CD4-positive, alpha-beta T cell treated with Interferon gamma for 1 hour (primary cell): Measurements from ENCODE around the gene CCDC182.

Experiments used
- DNase-seq: peaks from one replicate; pipeline ENCODE4 v3.0.0-alpha.2; 2020

CCDC182 gene

GRCh38 chr17:57726213-57726790, 18.8 kb downstream of the CCDC182 start:
- DNase-seq: no peak

- DNase-seq: no peak
These were observed 20.4 kb downstream of the CCDC182 start for GRCh38 chr17:57724729-57725125.

GRCh38 chr17:57724026-57724728, 20.9 kb downstream of the CCDC182 start:
- DNase-seq: no peak

- no peak for DNase-seq
These were observed 21.6 kb downstream of the CCDC182 start for GRCh38 chr17:57723427-57724025.

GRCh38 chr17:57722704-57723043, 22.4 kb downstream of the CCDC182 start:
- DNase-seq: no peak

GRCh38 chr17:57721967-57722703, 23.0 kb downstream of the CCDC182 start:
- DNase-seq: no peak

- DNase-seq: no peak
These were observed 24.6 kb downstream of the CCDC182 start for GRCh38 chr17:57720386-57721035.

- no peak for DNase-seq
These were observed 26.2 kb downstream of the CCDC182 start for GRCh38 chr17:57718878-57719277.

GRCh38 chr17:57715981-57716380, 29.1 kb downstream of the CCDC182 start:
- no peak for DNase-seq

- DNase-seq: no peak
These were observed 30.4 kb downstream of the CCDC182 start for GRCh38 chr17:57714665-57715180.

- no peak for DNase-seq
These were observed 32.0 kb downstream of the CCDC182 start for GRCh38 chr17:57713140-57713539.

GRCh38 chr17:57708410-57708809, 36.7 kb downstream of the CCDC182 start:
- DNase-seq: no peak

GRCh38 chr17:57707892-57708291, 37.2 kb downstream of the CCDC182 start:
- DNase-seq: no peak

- no peak for DNase-seq
These were observed 38.3 kb downstream of the CCDC182 start for GRCh38 chr17:57706761-57707160.

- DNase-seq: no peak
These were observed 39.0 kb downstream of the CCDC182 start for GRCh38 chr17:57705921-57706695.

GRCh38 chr17:57704448-57704847, 40.7 kb downstream of the CCDC182 start:
- DNase-seq: no peak

GRCh38 chr17:57703273-57703672, 41.8 kb downstream of the CCDC182 start:
- no peak for DNase-seq

GRCh38 chr17:57701124-57701523, 44.0 kb downstream of the CCDC182 start:
- DNase-seq: no peak

- DNase-seq: no peak
These were observed 45.3 kb downstream of the CCDC182 start for GRCh38 chr17:57699751-57700219.

GRCh38 chr17:57697891-57698711, 47.0 kb downstream of the CCDC182 start:
- no peak for DNase-seq

- no peak for DNase-seq
These were observed 47.9 kb downstream of the CCDC182 start for GRCh38 chr17:57697197-57697596.
